ENCODE measurements around the gene ZC3H18.

- TF ChIP-seq CTCF (IDR thresholded peaks at IDR 0.05; ENCODE audit: low read depth, low read length) (no peak), POLR2A (IDR thresholded peaks at IDR 0.05; ENCODE audit: extremely low read depth, insufficient read length) (no peak), MYC (IDR thresholded peaks at IDR 0.05; ENCODE audit: low read depth, low read length) (no peak), MAX (IDR thresholded peaks at IDR 0.05; ENCODE audit: low read depth, low read length) (no peak)
These were observed 22.9 kb downstream of the ZC3H18 start for GRCh38 chr16:88593061-88593460.

Data from NB4 (cell line).